Epithelial cell of proximal tubule (primary cell): ENCODE measurements around the gene PTPN3. TPM values are rescaled to one million over a fixed set of nuclear protein-coding genes. Genes with fewer than 3 reads are reported as not detected.

Source experiments
- DNase-seq: peaks from one replicate; pipeline ENCODE4 v3.0.0-alpha.2; 2011; ENCODE audit warnings: low read depth
- H3K4me3 ChIP-seq: 2 replicates; pipeline ENCODE4 v1.5.1; 2011; ENCODE audit warnings: low read depth, mild to moderate bottlenecking, low read length
- total RNA-seq: library from RNA; depleted of rRNA; stranded (reverse); fragments of >200 nt; gene quantifications from 2 replicates; pipeline ENCODE4 v1.2.3, GENCODE V29; 2015
- TF ChIP-seq, protein P1 (sequence below): conservative IDR thresholded peaks from 2 replicates; pipeline ENCODE4 v1.5.1; 2012; ENCODE audit warnings: low read depth, mild to moderate bottlenecking, low read length

The PTPN3 gene
- total RNA-seq, 1 donor from 2014 or later = 53.0 TPM

DNA sequence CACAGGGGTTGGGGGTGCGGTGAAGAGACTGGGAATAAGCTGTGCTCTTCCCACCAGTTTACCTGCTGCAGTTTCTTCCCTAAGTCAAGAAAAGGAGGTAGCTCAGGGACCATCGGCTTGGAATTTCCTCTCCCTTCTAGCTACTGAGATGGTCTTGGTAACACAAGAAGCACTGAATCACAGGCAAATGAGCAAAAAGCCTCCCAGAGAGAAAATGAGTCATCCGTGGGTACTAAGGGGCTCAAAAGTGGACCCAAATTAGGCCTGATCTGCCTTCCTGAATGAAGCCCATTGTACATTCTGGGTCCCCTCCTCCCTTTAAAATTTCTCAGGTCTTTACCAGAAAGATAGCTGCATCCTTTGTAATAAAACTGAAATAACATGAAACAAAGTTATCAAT is 49.9 kb downstream of the PTPN3 start:
- DNase-seq = no peak
- TF ChIP-seq, protein P1, sequence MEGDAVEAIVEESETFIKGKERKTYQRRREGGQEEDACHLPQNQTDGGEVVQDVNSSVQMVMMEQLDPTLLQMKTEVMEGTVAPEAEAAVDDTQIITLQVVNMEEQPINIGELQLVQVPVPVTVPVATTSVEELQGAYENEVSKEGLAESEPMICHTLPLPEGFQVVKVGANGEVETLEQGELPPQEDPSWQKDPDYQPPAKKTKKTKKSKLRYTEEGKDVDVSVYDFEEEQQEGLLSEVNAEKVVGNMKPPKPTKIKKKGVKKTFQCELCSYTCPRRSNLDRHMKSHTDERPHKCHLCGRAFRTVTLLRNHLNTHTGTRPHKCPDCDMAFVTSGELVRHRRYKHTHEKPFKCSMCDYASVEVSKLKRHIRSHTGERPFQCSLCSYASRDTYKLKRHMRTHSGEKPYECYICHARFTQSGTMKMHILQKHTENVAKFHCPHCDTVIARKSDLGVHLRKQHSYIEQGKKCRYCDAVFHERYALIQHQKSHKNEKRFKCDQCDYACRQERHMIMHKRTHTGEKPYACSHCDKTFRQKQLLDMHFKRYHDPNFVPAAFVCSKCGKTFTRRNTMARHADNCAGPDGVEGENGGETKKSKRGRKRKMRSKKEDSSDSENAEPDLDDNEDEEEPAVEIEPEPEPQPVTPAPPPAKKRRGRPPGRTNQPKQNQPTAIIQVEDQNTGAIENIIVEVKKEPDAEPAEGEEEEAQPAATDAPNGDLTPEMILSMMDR = no peak
- no peak overlapping the region for H3K4me3 ChIP-seq

DNA sequence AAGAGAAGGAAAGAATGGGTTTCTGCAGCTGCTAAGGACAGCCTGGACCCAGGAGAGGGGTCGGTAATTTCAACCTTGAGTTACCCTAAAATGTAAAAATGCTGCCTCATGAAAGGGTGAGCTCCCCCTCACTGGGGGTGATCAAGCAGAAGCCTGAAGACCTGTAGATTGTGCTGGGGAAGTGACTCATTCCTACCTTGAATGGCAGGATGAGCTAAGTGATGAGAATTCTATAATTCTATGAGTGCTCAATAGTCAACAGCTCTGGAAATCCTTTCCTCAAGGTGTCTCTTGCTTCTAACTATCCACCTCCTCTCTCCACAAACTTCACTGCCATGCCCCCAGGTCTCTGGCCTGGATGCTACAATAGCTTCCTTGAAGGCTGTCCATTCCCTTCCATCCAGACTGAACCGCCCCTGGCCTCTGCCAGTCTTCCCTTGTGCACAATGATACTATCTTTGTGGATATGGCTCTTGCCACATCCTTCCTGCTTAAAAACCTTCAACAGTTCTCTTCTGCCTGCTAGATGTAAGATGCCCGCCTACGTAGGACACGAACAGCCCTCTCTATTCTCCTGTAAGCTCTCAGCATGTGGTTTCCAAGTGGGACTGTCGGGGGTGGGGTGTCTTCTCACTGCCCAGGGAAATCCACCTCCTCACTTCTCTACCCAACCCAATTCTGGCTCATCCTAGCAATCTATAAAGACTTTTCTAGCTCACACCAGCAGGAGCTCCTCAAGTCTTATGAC is 50.6 kb downstream of the PTPN3 start:
- H3K4me3 ChIP-seq = no peak overlapping the region
- TF ChIP-seq, protein P1 = no peak
- no peak for DNase-seq

DNA sequence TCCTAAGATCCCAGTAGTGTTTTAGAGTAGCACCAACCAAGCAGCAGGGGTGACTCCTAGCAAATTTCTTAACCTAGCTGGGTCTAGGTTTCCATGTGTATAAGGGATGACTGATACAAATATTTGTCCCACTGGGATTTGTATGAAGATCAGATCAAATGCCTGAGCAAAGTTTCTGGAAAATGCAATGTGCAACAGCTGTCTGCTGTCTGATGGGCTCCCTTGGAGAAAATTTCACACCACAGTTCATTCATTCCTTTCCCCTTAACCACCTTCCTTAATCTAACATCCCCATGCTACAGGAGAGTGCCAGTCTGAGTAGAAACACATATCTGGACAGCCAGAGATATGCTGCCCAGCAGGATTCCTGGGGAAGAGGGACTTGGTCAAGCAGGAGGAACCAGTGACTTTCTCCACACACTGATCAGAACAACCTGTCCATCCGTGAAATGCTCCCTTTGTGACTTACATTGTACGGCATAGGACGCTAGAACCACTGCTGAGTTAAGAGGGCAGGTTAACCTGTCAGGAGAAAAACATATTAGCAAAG is 53.3 kb downstream of the PTPN3 start:
- DNase-seq = no peak
- TF ChIP-seq, protein P1 = no peak
- H3K4me3 ChIP-seq = no peak overlapping the region

DNA sequence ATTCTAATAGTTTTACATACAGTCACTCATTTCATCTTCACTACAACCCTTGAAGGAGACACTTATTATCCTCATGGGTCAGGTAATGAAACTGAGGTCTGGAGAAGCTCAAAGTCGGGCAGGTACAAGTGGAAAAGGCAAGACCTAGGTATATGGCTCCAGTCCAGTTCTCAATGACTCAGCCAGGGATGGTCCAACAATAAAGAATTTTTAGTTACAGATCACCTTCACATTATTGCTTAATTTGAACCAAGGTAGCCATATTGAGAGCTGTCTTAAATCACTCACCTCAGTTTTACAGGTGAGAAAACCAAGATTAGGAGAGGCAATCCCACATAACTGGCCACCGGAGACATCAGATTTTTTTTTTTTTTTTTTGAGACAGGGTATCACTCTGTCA is 55.4 kb downstream of the PTPN3 start:
- TF ChIP-seq, protein P1 = no peak
- no peak overlapping the region for H3K4me3 ChIP-seq
- no peak for DNase-seq

DNA sequence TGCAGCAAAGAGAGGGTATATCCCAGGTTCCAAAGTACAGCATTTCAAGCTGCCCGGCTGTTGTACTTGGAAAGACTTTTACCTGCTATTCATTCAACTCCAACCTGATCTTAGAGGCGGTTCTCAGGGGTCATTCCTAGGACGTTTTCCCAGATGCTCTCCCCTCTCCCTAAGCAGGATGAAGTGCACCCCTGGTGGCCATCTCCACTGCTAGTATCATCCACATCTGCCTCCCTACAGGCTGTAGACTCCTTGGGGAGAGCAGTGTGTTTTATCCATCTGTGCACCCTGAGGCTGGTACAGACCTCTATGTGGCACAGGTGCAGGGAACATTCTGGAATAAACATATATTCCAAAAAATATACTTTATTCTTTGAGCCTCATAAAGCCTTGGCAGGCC is 56.8 kb downstream of the PTPN3 start:
- TF ChIP-seq, protein P1 = peak; percentile 47
- no peak for DNase-seq
- no peak overlapping the region for H3K4me3 ChIP-seq

DNA sequence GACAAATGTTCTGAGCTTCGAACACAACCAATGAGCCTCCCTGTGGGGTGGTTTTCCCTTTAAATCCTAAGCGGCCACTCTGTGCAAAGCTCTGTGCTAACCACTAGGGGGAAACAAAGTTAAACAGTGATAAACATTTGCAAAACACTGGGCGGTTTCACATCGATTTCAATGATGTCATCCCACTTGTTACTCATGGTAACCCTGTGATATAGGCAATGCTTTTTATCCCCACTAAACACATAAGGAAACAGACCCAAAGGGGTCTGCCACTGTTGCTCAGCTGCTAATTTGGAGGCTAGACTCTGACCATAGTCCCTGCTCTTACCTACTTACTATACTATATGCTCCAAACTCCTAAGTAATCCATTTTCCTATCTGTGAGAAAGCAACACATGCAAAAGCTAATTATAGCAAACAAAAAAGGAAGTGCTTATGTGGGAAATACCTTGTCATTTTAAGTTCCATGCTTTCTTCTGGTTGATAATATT is 57.3 kb downstream of the PTPN3 start:
- peak; percentile 60 for DNase-seq
- TF ChIP-seq, protein P1 = peak; percentile 85

More for the DNA sequence above, 57.3 kb downstream of the PTPN3 start:
- H3K4me3 ChIP-seq = no peak overlapping the region
